Renal cortical epithelial cell (primary cell): ENCODE results near the gene GOLPH3. TPM values are rescaled to one million over a fixed set of nuclear protein-coding genes. Genes with fewer than 3 reads are reported as not detected.

ENCODE experiments used
- DNase-seq: peaks from one replicate; pipeline ENCODE4 v3.0.0-alpha.2; 2011; ENCODE audit warnings: low read depth
- total RNA-seq: library from RNA; depleted of rRNA; stranded (reverse); fragments of >200 nt; gene quantifications from 2 replicates; pipeline ENCODE4 v1.2.3, GENCODE V29; 2014

Gene GOLPH3
- total RNA-seq, 1 donor from 2014 or later, result 110 TPM

GRCh38 chr5:32170303-32171151, 3.6 kb downstream of the GOLPH3 start:
- DNase-seq, result peak; percentile 41

- DNase-seq, result no peak
Observed at GRCh38 chr5:32168460-32169033, 5.6 kb downstream of the GOLPH3 start.

- peak; percentile 60 for DNase-seq
Observed at GRCh38 chr5:32165597-32165996, 8.5 kb downstream of the GOLPH3 start.

GRCh38 chr5:32163785-32164184, 10.3 kb downstream of the GOLPH3 start:
- DNase-seq, result no peak

DNA sequence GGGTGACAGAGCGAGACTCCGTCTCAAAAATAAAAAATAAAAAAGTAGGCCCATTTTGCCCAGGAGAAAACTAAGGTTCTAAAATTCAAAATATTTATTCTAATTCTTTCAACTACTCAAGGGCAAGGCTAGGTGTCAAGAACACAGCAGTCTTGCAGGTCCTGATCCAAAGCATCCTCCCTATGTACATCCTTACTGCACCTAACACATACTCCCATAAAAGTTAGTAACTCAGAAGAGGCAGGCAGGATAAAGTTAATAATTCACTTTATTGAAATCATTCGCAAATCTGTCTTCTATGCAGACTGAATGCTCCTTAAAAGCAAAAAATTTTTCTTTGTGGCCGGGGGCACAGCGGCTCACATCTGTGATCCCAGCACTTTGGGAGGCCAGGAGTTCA, 11.1 kb downstream of the GOLPH3 start:
- peak; percentile 42 for DNase-seq

DNA sequence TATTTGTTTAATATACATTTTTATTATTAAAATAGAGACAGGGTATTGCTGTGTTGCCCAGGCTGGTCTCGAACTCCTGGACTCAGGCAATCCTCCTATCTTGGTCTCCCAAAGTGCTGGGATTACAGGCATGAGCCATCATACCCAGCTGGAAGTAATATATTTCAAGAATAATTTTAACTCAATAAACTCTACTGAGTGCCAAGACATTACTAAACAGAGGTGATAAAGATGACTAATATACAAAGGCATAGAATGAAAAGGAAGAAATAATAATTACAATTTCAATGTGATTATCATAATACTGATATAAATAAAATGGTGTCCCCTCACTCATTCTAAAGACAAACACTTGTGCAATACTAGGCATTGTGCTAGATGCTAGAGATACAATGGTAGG, 13.9 kb downstream of the GOLPH3 start:
- no peak for DNase-seq

DNA sequence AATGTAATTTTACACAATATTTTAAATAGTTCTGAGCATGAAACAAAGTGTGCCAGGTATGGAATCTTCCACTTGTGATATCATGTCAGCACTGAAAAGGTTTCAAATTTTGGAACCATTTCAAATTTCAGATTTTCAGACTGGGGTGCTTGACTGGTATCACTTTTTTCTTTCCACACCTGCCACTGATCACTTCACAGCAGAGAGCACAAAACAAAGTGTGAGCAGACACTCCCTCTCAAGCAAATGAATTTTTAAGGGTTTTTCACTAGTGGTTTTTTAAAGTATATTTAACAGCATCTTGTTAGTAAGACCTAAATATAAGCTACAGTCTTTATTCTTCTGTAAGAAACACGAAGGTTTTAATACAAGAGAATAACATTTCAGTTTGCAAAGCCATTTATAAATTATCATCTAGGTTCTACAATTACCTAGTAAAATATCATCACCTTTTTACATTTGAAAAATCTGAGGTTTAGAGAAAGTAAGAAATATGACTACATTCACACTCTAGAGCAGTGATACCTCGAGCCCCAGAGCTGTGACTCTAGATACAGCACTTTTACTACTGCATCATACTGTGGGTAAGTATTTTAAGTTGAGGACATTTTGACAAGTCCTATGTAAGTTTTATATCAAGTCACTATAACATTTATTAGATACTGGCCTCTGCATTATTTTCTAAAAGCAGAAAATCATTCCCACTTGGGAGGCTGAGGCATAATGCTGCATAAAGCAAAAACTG, 14.6 kb downstream of the GOLPH3 start:
- no peak for DNase-seq

- DNase-seq, result no peak
Observed at GRCh38 chr5:32158679-32158975, 15.5 kb downstream of the GOLPH3 start.

DNA sequence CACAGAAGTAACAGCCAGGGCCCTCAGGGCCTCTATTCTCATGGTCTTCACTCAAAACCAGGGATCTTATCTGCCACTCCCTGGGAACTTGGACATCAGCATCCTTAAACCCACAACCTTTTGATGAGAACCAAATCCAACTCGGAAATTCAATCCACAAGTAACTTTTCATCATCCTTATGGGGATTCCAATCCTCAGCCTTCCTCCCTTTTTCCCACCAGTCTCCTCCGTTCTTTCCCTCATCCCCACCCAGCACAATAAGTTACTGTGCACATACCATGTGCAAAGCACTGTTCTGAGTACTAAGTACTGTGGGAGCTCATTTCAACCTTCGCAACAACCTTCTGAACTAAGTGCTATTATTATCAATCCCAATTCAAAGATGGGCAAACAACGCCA, 17.0 kb downstream of the GOLPH3 start:
- no peak for DNase-seq

DNA sequence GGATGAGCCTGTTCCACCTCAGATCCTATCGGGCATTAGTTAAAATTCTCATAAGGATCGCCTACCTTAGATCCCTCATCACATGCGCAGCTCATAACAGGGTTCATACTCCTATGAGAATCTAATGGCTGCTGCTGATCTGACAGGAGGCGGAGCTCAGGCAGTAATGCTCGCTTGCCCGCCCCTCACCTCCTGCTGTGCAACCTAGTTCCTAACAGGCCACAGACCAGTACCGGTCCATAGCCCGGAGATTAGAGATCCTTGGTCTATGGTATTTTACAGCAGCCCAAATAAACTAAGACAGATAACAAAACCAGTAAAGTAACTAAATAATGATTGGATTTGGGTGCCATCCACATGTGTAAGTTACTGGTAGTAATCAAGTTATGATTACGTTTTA, 17.5 kb downstream of the GOLPH3 start:
- DNase-seq, result no peak

DNA sequence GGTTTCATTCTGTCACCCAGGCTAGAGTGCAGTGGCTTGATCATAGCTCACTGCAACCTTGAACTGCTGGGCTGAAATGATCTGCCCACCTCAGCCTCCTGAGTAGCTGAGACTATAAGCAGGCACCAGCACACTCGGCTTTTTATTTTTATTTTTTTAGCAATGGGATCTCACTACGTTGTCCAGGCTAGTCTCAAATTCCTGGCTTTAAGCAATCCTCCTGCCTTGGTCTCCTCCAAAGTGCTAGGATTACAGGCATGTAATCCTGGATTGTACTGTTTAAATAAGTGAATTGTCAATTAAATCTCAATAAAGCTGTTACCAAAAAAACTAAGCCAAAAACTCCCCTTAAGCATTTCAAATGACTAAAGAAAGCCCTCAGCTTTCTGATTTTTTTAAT, 18.9 kb downstream of the GOLPH3 start:
- DNase-seq, result no peak

DNA sequence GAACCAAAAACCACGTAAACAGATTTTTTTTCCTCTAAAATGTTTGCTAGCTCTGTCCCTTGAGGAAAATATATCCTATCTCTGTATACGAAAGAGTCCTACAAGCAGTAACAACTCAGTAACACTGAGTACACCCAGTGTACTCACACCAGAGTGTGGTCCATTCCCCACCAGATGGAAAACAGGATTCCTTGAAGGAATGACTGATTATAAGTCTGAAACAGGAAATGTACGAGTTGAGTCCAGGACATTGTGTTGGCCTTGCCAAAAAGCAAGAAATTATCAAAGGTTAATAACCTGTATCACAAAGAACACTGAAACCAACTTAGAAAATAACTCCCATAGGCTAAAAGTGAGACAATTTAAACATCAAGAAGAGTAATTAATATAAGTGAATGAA, 20.4 kb downstream of the GOLPH3 start:
- DNase-seq, result peak; percentile 39

DNA sequence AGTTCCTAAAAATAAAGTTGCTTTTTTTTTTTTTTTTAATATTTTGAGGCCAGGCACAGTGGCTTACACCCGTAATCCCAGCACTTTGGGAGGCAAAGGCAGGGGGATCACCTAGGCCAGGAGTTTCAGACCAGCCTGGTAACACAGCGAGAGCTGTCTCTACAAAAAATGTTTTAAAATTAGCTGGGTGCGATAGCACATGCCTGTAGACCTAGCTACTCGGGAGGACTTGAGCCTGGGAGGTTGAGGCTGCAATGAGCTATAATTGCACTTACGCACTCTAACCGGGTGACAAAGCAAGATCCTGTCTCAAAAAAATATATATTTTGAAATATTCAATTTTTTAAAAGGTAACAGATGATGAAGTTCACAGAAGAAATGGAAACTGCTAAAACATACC, 22.9 kb downstream of the GOLPH3 start:
- DNase-seq, result no peak

- DNase-seq, result no peak
Observed at GRCh38 chr5:32150366-32150765, 23.8 kb downstream of the GOLPH3 start.

GRCh38 chr5:32147959-32148358, 26.2 kb downstream of the GOLPH3 start:
- DNase-seq, result no peak

- no peak for DNase-seq
Observed at GRCh38 chr5:32147236-32147635, 26.9 kb downstream of the GOLPH3 start.

DNA sequence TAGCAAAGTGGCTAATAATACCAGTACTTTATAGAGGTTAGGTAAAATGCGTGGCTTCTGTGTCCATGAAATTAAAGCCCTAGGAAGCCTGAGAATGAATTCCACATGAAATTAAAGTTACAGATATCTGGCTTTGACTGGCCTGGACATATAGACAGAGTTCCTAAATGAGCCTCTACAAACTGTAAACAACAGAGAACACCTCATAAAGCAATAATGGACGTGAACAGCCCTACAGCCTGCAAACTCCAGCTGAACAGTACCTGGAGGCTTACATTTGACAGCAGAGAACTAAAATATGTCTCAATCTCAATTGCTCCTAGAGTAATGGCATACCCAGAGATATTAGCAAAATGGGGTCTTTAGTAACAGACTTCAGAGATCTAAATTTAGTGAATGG, 28.7 kb downstream of the GOLPH3 start:
- no peak for DNase-seq

- DNase-seq, result no peak
Observed at GRCh38 chr5:32144378-32145207, 29.5 kb downstream of the GOLPH3 start.

DNA sequence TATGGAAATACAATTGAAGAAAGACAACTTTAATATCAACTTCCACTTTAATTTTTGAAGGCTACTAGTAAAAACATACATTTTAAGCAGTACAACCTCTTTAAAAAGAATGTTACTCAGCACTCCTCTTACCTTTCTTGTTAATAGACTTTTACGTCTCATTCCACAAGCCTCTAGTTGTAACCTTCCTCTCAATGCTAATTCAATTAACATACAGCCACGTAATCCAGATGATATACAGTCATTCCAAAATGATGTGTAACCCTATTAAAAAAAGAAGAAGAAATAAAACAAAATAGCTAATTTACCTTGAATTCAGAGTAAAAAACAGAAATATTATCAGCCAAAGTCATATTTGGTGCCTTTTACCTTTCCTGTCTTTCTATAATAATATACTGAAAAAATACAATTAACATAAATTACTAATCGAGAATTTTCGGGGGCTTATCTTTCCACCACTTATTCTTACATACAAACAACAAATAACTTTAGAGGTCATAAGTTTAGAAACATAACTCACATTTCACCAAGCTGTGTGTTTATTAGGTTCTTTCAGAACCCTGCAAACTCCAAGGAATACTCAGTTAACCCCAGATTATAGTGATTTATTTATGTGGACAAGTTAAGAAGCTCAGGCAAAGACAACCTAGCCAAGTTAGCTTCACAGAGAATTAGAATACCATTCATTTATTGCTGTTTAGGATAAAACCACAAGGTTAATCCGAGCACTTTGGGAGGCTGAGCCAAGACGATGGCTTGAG, 30.3 kb downstream of the GOLPH3 start:
- DNase-seq, result peak; percentile 22

GRCh38 chr5:32138839-32139493, 35.2 kb downstream of the GOLPH3 start:
- no peak for DNase-seq

DNA sequence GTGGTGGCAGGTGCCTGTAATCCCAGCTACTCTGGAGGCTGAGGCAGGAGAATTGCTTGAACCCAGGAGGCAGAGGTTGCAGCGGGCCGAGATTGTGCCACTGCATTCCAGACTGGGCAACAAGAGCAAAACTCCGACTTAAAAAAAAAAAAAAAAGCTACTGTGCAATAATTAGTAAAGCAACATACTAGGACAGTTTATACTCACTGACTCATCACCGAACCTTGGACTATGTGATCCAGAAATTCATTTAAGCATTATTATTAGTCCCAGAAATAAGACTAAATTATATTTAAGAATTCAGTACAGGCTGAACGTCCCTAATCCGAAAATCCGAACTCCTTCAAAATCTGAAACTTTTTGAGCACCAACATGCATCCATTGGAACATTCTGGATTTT, 37.8 kb downstream of the GOLPH3 start:
- peak; percentile 36 for DNase-seq
